Natural killer cell (primary cell): ENCODE results near the gene ACAP3. TPM values are rescaled to one million over a fixed set of nuclear protein-coding genes. Genes with fewer than 3 reads are reported as not detected.

Experiments used
- ATAC-seq, 3 donors: fragments of 150-1000 bp in 2 of 3; fragments of 200-7000 bp in 1 of 3; cut with Tn5 transposase; 1 replicate in 1 of 3; 2 replicates in 2 of 3; pipeline ENCODE4 v1.10.0; 2021; ENCODE audit warnings: mild to moderate bottlenecking in 2 of 3, moderate library complexity in 2 of 3
- DNase-seq, 2 donors: peaks; one replicate each; pipeline versions ENCODE4 v3.0.0 to v3.0.0-alpha.2; 2013 to 2021; ENCODE audit warnings: mixed read lengths in 1 of 2
- H3K27ac ChIP-seq: one replicate; pipeline ENCODE4 v1.5.1; 2013; ENCODE audit warnings: mild to moderate bottlenecking, low read length
- H3K27me3 ChIP-seq: one replicate; pipeline ENCODE4 v1.6.1; 2013; ENCODE audit warnings: low read length; ENCODE audit not compliant: control insufficient read depth, insufficient read depth
- H3K36me3 ChIP-seq: one replicate; pipeline ENCODE4 v1.6.1; 2013; ENCODE audit warnings: low read length; ENCODE audit not compliant: control insufficient read depth, insufficient read depth
- H3K4me1 ChIP-seq: one replicate; pipeline ENCODE4 v1.6.1; 2013; ENCODE audit warnings: low read length; ENCODE audit not compliant: control insufficient read depth, insufficient read depth
- H3K4me3 ChIP-seq: one replicate; pipeline ENCODE4 v1.5.1; 2013; ENCODE audit warnings: low read length
- H3K9me3 ChIP-seq: one replicate; pipeline ENCODE4 v1.6.1; 2013; ENCODE audit warnings: low read length; ENCODE audit not compliant: control insufficient read depth, insufficient read depth
- H3K27ac Mint-ChIP-seq, 2 donors: one replicate each; pipeline ENCODE4 v1.8.0; 2022; ENCODE audit warnings: mild to moderate bottlenecking in 2 of 2, mixed read lengths in 2 of 2, moderate library complexity in 1 of 2
- H3K27me3 Mint-ChIP-seq, 2 donors: one replicate each; pipeline ENCODE4 v1.8.0; 2022; ENCODE audit warnings: low read depth in 2 of 2, mixed read lengths in 2 of 2
- H3K36me3 Mint-ChIP-seq: one replicate; pipeline ENCODE4 v1.8.0; 2022; ENCODE audit warnings: mixed read lengths
- H3K4me1 Mint-ChIP-seq, 2 donors: one replicate each; pipeline ENCODE4 v1.8.0; 2022; ENCODE audit warnings: mixed read lengths in 2 of 2
- H3K4me3 Mint-ChIP-seq: one replicate; pipeline ENCODE4 v1.8.0; 2022; ENCODE audit warnings: mild to moderate bottlenecking, moderate library complexity, mixed read lengths
- H3K9me3 Mint-ChIP-seq, 2 donors: one replicate each; pipeline ENCODE4 v1.8.0; 2022; ENCODE audit warnings: mixed read lengths in 2 of 2
- WGBS: methylation state at CpG from one replicate; pipeline ENCODE4 v1.1.7; 2013; ENCODE audit warnings: missing lambda C conversion rate; ENCODE audit not compliant: insufficient coverage; 5-methylcytosine and 5-hydroxymethylcytosine counted together
- intact Hi-C: fragments of 100-400 bp; cut with micrococcal nuclease; formaldehyde crosslinking; loops from one replicate; pipeline ENCODE4 v1.14.2; 2022
- total RNA-seq, 4 donors: library from RNA; stranded (reverse); fragments of 120-200 nt in 1 of 4; gene quantifications; one replicate each; pipeline versions ENCODE4 v1.2.3 to v1.2.4, GENCODE V29; 2013 to 2022
- TF ChIP-seq, protein P1 (sequence below): fragments of 200-600 bp; IDR thresholded peaks from one replicate; pipeline ENCODE4 v1.8.0; 2022; ENCODE audit warnings: antibody characterized with exemption

ACAP3 gene
- total RNA-seq, 3 donors from 2014 or later (not counting 1 experiment from before 2014, with no cell fraction given), result 56.1 to 59.7 (median 59.0) TPM

DNA sequence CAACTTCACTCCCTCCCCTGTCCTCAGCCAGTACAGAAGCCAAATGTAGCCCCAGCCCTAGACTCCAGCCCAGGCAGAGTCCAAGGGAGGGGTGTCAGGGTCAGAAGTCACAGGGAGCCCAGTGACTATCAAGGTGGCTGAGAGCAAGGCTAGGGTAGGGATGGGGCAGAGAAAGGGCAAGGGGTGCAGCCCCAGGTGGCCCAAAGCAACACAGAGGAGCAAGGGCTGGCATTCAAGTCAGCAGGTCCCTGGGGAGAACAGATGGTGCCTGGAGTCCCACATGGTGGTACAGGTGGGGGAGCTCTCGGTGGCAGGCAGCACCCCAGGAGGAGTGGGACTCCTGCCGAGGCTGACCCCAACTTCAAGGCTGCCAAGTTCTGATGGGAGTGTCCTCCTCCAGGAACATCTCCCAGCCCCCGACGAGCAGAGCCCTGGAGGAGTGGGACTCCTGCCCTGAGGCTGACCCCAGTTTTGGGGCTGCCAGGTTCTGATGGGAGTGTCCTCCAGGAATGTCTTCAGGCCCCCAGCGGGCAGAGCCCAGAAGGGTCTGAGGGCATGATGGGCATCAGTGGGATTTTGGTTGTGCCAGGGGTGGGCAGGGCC, 45.2 kb upstream of the ACAP3 start:
- Mint-ChIP-seq H3K4me3 (no peak overlapping the region), H3K4me1 (peaks cover 0 to 21% of the 10 kb centered on the region in 2 donors), H3K27me3 (peaks cover 0 to 7% of the 10 kb centered on the region in 2 donors), H3K27ac (no peak overlapping the region), H3K9me3 (no peaks in the 10 kb centered on the region), H3K36me3 (no peaks in the 10 kb centered on the region)
- WGBS, result 38% methylated on average over 4 of the region's 5 CpGs
- no peak overlapping the region for H3K4me3 ChIP-seq
- H3K4me1 ChIP-seq, result peaks cover 33% of the 10 kb centered on the region
- no peak overlapping the region for H3K27ac ChIP-seq
- DNase-seq (no peak), ATAC-seq (no peak)
- TF ChIP-seq, protein P1, sequence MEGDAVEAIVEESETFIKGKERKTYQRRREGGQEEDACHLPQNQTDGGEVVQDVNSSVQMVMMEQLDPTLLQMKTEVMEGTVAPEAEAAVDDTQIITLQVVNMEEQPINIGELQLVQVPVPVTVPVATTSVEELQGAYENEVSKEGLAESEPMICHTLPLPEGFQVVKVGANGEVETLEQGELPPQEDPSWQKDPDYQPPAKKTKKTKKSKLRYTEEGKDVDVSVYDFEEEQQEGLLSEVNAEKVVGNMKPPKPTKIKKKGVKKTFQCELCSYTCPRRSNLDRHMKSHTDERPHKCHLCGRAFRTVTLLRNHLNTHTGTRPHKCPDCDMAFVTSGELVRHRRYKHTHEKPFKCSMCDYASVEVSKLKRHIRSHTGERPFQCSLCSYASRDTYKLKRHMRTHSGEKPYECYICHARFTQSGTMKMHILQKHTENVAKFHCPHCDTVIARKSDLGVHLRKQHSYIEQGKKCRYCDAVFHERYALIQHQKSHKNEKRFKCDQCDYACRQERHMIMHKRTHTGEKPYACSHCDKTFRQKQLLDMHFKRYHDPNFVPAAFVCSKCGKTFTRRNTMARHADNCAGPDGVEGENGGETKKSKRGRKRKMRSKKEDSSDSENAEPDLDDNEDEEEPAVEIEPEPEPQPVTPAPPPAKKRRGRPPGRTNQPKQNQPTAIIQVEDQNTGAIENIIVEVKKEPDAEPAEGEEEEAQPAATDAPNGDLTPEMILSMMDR, result no peak
- no peaks in the 10 kb centered on the region for H3K36me3 ChIP-seq
- peaks cover 27% of the 10 kb centered on the region for H3K27me3 ChIP-seq
- intact Hi-C loops, result no loop called here
- no peaks in the 10 kb centered on the region for H3K9me3 ChIP-seq

DNA sequence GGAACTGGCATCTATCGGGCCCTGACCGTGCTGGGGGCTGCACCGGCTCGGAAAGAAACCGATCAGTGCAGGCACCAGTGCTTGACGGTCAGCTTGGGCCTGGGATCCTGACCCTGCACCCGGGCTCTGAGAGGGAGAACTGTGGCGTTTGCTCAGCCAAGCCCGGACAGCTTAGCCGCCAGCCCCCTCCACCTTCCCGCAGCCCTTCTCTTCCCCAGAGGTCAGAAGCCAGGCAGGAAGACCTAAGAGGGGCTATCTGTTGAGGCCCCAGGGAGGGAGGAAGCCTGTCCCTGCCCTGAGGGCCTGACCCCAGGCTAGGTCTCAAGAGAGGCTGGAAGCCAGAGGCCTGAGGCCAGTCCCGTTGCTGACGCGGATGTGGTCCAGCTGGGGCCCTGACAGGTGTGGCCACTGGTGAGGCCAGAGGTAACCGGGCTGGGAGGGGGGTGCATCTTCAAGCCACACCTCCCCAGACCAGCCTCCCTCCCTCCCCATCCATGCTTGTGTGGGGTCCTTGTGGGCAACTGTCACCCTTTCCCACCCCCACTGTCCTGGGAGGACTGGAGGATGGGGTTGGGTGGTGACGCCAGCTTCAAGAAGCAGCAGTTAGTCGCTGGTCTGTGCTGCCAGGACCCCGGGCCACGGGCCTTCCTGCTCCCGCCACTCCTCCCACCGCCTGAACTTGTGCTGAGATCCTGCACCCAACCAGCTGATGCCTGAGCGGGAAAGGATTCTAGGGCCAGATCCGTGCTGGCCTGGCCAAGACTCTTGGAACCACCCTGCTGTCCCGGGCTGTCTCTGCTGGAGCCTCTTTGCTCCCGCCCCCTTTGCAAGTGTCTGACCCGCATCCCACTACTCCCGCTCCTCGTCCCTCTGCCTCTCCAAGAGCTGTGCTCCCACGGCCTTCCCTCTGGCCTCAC, 44.0 kb upstream of the ACAP3 start:
- TF ChIP-seq, protein P1, result no peak
- H3K9me3 Mint-ChIP-seq, result no peaks in the 10 kb centered on the region
- H3K27me3 ChIP-seq, result peaks cover 18% of the 10 kb centered on the region
- no peaks in the 10 kb centered on the region for H3K36me3 ChIP-seq
- no peaks in the 10 kb centered on the region for H3K9me3 ChIP-seq
- DNase-seq (no peak), ATAC-seq (no peak)
- peaks cover 0 to 3% of the 10 kb centered on the region in 2 donors for H3K27me3 Mint-ChIP-seq
- intact Hi-C loops, result no loop called here
- peaks cover 36% of the 10 kb centered on the region for H3K4me1 ChIP-seq
- no peak overlapping the region for H3K27ac ChIP-seq
- H3K4me3 ChIP-seq, result no peak overlapping the region
- WGBS, result 87% methylated on average over 29 of the region's 29 CpGs
- H3K27ac Mint-ChIP-seq, result peak overlapping the region in 1 of 2 donors; percentile 40
- no peaks in the 10 kb centered on the region for H3K36me3 Mint-ChIP-seq
- peak overlapping the region; percentile 60 for H3K4me3 Mint-ChIP-seq
- peaks cover 0 to 30% of the 10 kb centered on the region in 2 donors for H3K4me1 Mint-ChIP-seq

DNA sequence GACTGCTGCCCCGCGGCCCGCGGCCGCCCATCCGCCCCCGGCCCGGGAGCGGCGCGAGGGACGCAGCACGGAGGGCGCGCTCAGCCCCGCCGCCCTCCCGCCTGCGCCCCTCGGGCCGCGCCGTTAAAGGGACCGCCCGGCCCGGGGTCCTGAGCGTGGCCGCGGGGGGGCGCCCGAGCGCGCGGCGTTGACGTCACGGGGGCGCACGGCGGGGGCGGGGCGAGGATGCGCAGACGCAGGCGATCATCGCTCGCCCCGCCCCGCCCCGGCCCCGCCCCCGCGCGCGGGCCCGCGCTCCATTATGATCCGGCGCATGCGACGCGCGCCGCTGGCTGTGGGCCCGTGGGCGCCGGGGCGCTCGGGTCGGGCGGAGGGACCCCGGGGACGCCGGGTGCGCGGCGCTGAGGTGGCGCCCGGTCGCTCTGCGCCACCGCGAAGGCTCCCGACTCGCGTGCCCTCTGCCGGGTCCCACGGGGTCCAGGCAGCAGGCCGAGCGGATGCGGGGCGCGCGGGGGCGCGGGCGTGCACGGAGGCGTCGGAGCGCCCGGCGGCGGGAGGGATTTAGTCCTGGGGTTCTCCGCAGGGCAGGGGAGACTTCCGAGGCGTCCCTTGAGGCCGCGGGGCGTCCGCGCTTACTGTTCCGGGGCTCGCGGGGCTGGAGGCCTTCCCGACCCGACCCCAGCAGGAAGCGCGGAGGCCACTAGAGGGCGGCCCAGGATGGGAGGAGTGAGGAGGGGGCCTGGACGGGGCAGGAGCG, 41.7 kb upstream of the ACAP3 start, which contains the start of gene DVL1:
Gene DVL1, minus strand, starts transcription at position 163 of the 757 bp plus-strand sequence. CDS start 353 bp downstream, outside the sequence.
- peaks cover 34% of the 10 kb centered on the region for H3K4me1 ChIP-seq

More for the DNA sequence above, 41.7 kb upstream of the ACAP3 start, which contains the start of gene DVL1:
- peaks cover 18% of the 10 kb centered on the region for H3K27me3 ChIP-seq
- Mint-ChIP-seq H3K36me3 (no peaks in the 10 kb centered on the region), H3K27ac (peak within 1 kb of the TSS in 1 of 2 donors; percentile 53), H3K4me3 (peak within 1 kb of the TSS; percentile 79), H3K9me3 (no peaks in the 10 kb centered on the region), H3K27me3 (peaks cover 0 to 3% of the 10 kb centered on the region in 2 donors), H3K4me1 (peaks cover 0 to 35% of the 10 kb centered on the region in 2 donors)
- DNase-seq, result peak; percentile 77 to 83
- WGBS, result under 1% methylated on average over 117 of the region's 122 CpGs
- peak within 1 kb of the TSS; percentile 47 for H3K4me3 ChIP-seq
- TF ChIP-seq, protein P1, result peak; percentile 26
- H3K36me3 ChIP-seq, result no peaks in the 10 kb centered on the region
- peak; percentile 83 to 93 (median 83) for ATAC-seq
- H3K9me3 ChIP-seq, result no peaks in the 10 kb centered on the region
- peak within 1 kb of the TSS; percentile 45 for H3K27ac ChIP-seq
- intact Hi-C loops, result no loop called here
